GM21360 (cell line): ENCODE data around the gene PAK2.
"Not testable (repeated sequence)": the region's sequence is repeated elsewhere in the genome, so short reads cannot be mapped to it uniquely, and the experiment has no call there.

Experiments
- ATAC-seq: cut with Tn5 transposase; IDR thresholded peaks from one replicate; pipeline ENCODE4 v1.9.1; 2021; ENCODE audit warnings: mild to moderate bottlenecking, moderate library complexity; ENCODE audit not compliant: unreplicated experiment

PAK2 gene

GRCh38 chr3:196777836-196778235 is 38.2 kb downstream of the PAK2 start:
- no peak for ATAC-seq

- ATAC-seq = no peak
Measured at GRCh38 chr3:196778755-196779154, 39.1 kb downstream of the PAK2 start.

- no peak for ATAC-seq
Measured at GRCh38 chr3:196782511-196782910, 42.9 kb downstream of the PAK2 start.

GRCh38 chr3:196788528-196788927 is 48.9 kb downstream of the PAK2 start:
- no peak for ATAC-seq

GRCh38 chr3:196789885-196790359 is 50.3 kb downstream of the PAK2 start:
- no peak for ATAC-seq

- ATAC-seq = no peak
Measured at GRCh38 chr3:196790636-196791035, 51.0 kb downstream of the PAK2 start.

GRCh38 chr3:196792771-196793170 is 53.1 kb downstream of the PAK2 start:
- ATAC-seq = no peak

- ATAC-seq = no peak
Measured at GRCh38 chr3:196793246-196793645, 53.6 kb downstream of the PAK2 start.

GRCh38 chr3:196794467-196794866 is 54.8 kb downstream of the PAK2 start:
- ATAC-seq = no peak

- no peak for ATAC-seq
Measured at GRCh38 chr3:196796317-196796716, 56.7 kb downstream of the PAK2 start.

- ATAC-seq = no peak
Measured at GRCh38 chr3:196800742-196801434, 61.2 kb downstream of the PAK2 start.

GRCh38 chr3:196803891-196804468 is 64.3 kb downstream of the PAK2 start:
- ATAC-seq = no peak

- no peak for ATAC-seq
Measured at GRCh38 chr3:196804773-196805172, 65.1 kb downstream of the PAK2 start.

GRCh38 chr3:196810963-196811581 is 71.4 kb downstream of the PAK2 start:
- no peak for ATAC-seq

- no peak for ATAC-seq
Measured at GRCh38 chr3:196812853-196813252, 73.2 kb downstream of the PAK2 start.

GRCh38 chr3:196813903-196814302 is 74.2 kb downstream of the PAK2 start:
- no peak for ATAC-seq

- ATAC-seq = no peak
Measured at GRCh38 chr3:196821806-196822355, 82.2 kb downstream of the PAK2 start.

GRCh38 chr3:196829651-196830050 is 90.0 kb downstream of the PAK2 start:
- ATAC-seq = not testable (repeated sequence)

- no peak for ATAC-seq
Measured at GRCh38 chr3:196835086-196835485, 95.4 kb downstream of the PAK2 start.

GRCh38 chr3:196836626-196837025 is 97.0 kb downstream of the PAK2 start:
- ATAC-seq = not testable (repeated sequence)

GRCh38 chr3:196837819-196838420 is 98.3 kb downstream of the PAK2 start:
- no peak for ATAC-seq
